T-helper 22 cell (primary cell): ENCODE measurements around the gene SALL2.

Source experiments
- DNase-seq: peaks from one replicate; pipeline ENCODE4 v3.0.0-alpha.2; 2020; ENCODE audit warnings: low read depth

The SALL2 gene

GRCh38 chr14:21528381-21529348 is 2.5 kb upstream of the SALL2 start:
- DNase-seq, result no peak

- no peak for DNase-seq
Observed at GRCh38 chr14:21527318-21527679, 1.2 kb upstream of the SALL2 start.

DNA sequence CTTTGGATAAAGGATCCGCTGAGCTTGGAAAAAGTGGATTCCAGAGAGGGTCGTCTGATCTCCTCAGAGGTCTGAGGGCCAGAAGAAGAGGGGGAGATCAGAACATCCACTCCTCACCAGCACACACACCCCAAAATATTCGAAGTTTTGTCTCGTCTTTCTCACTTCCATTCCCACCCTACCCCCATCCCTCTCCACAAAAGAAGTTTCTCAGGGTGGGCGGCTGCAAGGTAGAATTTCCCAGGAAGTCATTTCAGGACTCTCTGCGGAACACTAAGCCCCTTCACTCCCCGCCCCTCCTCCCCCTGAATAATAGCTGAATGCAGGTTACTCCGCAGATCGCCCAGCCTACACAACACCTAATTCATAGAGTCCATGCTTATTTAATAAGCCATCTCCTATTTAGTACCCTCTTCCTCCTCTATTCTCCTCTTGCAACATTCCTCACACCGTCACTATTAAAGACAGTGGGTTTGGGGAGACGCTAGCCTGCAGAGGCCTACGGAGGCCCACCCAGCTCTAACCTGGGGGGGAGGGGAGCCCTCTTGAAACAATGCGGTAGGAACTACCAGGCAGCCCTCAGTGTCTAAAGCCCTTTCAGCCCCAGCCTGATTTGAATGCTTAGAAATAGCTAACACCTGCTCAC is 649 bp upstream of the SALL2 start:
- DNase-seq, result no peak

GRCh38 chr14:21525571-21525961 is 580 bp downstream of the SALL2 start:
- DNase-seq, result no peak

- DNase-seq, result no peak
Observed at GRCh38 chr14:21524575-21525490, 1.3 kb downstream of the SALL2 start.

- no peak for DNase-seq
Observed at GRCh38 chr14:21523203-21523602, 2.9 kb downstream of the SALL2 start.

- DNase-seq, result no peak
Observed at GRCh38 chr14:21521501-21521900, 4.6 kb downstream of the SALL2 start.

DNA sequence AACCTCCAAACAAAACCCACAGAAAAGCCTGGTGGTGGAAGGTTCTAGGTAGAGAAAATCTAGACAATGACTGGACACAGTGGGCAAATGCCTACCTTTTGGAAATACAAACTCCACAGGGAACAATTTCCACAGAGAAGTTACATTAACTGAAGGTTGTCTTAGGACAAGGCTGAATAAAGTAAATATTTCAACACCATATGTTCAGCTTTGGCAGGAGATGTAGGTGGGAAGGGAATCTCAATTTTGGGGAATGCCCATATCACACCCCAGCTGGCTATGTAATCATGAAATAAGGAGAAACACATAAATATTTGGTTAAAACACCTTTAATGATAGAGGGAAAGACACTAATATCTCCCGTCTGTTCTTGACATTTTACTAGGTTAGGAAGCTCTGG is 5.4 kb downstream of the SALL2 start:
- no peak for DNase-seq

DNA sequence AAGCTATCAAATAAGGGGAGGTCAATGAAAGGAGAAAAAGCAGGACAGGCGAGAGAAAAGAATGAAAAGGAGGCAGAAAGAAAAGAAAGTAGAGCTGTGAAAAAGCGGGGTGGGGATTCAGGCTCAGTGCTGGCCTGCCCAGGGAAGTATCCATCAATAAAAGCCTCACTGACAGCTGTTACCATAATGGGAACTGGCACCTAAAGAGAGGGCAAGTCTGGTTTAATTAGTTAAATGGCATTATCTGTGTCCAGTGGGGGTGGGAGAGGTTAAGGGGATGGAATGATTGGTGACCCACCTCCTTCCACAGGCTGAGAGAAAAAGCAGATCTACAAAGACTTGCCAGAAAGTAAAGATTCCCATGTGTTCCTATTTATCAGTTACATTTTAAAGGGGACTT is 7.4 kb downstream of the SALL2 start:
- no peak for DNase-seq

- no peak for DNase-seq
Observed at GRCh38 chr14:21514341-21514740, 11.8 kb downstream of the SALL2 start.

DNA sequence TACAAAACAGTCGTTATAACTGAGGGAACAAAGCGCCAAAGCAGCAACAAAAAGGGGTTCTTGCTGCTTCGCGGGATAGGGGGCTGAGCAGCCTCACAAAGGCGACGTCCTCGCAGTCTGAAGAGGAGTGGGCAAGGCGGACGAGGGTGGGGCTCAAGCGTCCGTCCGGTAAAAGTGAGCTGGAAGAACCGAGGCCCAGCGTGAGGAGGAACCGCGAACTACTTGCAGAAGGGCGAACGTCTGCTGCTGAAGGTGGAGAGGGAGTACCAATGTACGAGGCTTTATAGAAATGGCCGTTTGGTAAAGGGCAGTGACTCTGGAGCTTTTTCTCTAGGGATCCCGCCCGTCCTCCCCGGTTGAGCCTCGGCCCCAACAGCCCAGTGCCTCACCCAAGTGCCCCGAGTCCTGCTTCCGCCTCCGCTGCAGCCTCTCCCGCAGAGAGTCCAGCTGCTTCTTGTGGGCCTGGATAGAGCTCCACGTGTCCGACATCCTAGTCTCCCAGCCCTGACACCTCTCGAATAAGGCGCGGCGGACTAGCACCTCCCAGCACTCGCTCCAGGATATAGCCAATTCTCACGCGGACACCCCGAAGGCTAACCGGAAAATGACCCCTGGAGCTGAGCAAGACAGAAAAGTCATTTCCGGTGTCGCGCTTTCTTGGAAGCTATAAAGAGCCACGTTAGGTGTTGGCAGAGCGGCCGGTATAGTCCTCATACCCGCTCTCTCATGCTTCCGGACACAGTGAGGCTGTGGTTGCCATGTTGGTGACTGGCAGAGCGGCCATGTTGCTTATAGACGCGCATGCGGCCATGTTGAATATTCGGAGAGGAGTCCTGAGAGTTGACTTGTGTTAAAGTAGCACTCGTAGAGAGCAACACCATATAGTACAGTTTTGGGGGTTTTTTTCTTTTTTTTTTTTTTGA is 15.2 kb downstream of the SALL2 start, which contains the start of gene METTL3:
Gene METTL3, minus strand, starts transcription at position 606 of the 923 bp plus-strand sequence. Its CDS starts 117 bp downstream, at position 489.
- DNase-seq, result peak; percentile 91

GRCh38 chr14:21509432-21510143 is 16.6 kb downstream of the SALL2 start:
- no peak for DNase-seq

DNA sequence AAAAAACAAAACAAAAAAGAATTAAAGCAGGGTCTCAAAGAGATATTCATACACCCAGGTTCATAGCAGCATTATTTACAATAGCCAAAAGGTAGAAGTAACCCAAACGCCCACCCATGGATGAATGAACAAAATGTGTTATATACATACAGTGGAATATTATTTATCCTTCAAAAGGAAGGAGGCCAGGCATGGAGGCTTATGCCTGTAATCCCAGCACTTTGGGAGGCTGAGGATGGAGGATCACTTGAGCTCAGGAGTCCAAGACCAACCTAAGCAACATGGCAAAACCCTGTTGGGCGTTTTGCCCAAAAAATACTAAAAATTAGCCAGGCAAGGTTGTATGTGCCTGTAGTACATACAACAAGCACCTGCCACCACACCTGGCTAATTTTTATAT is 19.6 kb downstream of the SALL2 start:
- DNase-seq, result no peak

DNA sequence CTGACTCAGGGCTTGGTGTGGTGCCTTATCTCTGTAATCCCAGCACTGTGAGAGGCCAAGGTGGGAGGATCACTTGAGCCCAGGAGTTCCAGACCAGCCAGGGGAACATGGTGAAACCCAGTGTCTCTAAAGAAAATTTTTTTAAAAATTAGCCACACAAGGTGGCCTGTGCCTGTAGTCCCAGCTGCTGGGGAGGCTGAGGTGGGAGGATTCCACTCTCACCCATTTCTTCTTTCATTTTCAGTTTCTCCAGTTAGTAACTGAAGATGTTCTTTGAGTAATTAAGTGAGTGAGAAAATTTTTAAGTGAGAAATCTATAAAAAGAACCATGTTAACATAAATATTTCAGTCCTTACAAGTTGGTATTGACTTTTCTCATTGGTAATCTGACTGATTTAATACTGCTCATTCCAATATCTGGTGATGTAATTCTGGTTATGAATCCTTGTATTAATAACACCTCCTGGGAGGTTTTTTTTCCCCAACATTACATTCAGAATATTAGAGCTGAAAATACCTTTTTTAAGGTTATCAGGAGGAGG is 21.1 kb downstream of the SALL2 start:
- no peak for DNase-seq

GRCh38 chr14:21503376-21503775 is 22.8 kb downstream of the SALL2 start:
- no peak for DNase-seq

- no peak for DNase-seq
Observed at GRCh38 chr14:21501568-21501967, 24.6 kb downstream of the SALL2 start.

DNA sequence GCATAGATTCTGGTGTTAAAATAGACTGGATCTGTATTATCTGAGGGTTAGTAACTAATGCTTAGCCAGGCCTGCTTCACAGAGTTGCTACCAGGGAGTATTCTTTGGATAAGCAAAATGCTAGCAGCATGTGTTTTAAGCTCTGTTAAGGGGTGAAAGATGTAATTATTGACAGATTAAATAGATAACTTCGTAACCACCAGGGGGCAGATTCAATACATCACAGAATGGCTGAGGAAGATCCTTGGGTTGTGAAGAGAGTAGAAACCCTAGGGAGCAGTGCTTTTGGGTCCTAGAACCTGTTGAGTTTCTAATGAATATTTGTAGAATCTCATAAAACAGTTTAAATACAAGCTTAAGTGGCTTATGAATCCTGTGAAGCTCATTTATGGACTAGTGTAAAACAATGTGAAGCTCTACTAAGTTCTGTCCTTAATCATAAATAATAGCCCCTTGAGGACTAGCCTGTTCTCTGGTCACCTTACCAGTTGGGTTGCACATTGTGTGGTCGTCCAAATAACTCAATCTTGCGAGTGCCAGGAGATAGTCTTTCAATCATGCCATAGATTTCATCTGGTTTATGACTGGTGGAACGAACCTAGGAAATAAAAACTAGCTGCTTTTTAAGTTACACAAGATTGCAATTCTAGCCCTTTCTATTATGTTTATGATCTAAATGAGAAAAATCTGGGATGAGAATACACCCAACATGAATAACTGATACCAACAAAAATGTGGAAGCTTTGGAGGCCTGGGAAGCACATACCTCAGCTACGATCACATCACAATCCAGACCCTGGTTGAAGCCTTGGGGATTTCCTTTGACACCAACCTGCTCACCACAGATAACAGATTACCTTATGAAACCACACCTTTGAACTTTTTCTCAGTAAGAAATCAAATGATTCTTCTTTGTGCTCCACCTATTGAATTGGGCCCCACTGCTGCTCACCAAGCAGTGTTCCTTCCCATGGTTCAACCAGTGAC is 27.3 kb downstream of the SALL2 start:
- DNase-seq, result peak; percentile 13

DNA sequence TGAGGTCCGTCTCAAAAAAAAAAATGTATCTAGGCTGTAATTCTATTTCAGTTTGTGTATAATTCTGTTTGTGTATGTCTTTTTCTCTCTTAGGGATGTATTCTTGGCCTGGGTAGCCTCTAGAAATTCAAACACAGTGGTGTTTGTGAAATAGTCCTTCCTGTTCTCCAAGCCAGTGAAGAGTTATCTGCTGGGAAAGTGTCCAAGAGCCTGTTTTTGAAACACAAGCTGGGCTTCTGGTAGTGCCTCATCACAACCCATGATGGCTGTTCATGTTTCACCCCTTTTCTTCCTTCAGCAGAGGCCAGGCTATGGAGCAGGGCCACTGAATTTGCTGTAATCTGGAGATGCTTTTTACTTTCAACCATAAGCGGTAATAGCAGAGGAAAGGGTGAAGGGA is 29.7 kb downstream of the SALL2 start:
- no peak for DNase-seq
